Measurements from ENCODE around the gene ACO2. TPM values are rescaled to one million over a fixed set of nuclear protein-coding genes. Genes with fewer than 3 reads are reported as not detected.

ACO2 gene
- total RNA-seq, 1 experiment from 2014 or later = 66.6 TPM

GRCh38 chr22:41507330-41508063 lies 38.6 kb downstream of the ACO2 start:
- H3K56ac ChIP-seq (ENCODE audit: insufficient read length, low read depth, low read length) = no peak overlapping the region
- DNase-seq = no peak
- no peak overlapping the region for H3K4ac ChIP-seq (ENCODE audit: low read depth, low read length)
- Mint-ChIP-seq H3K4me1 (peaks cover 7 to 11% of the 10 kb centered on the region in 2 experiments), H3K27ac (peak overlapping the region in 2 of 3 experiments; percentile 34 to 91; a peak in 3 of 7 replicates), H3K27me3 (ENCODE audit: low read depth) (no peaks in the 10 kb centered on the region), H3K4me3 (no peak overlapping the region), H3K36me3 (ENCODE audit: insufficient read depth in 1 of 3, low read depth in 3 of 3) (peaks cover 20 to 41% (median 25%) of the 10 kb centered on the region in 3 experiments; a peak in 6 of 7 replicates), H3K9me3 (no peaks in the 10 kb centered on the region)
- H2BK20ac ChIP-seq (ENCODE audit: low read depth, low read length, poor library complexity, severe bottlenecking) = no peak overlapping the region
- no peak overlapping the region for H3K27ac ChIP-seq (ENCODE audit: insufficient read length, low read depth, low read length)
- no peak overlapping the region for H2AFZ ChIP-seq (ENCODE audit: low read length)
- H3K79me2 ChIP-seq (ENCODE audit: insufficient read depth, low read length) = no peaks in the 10 kb centered on the region
- TF ChIP-seq, protein P1, sequence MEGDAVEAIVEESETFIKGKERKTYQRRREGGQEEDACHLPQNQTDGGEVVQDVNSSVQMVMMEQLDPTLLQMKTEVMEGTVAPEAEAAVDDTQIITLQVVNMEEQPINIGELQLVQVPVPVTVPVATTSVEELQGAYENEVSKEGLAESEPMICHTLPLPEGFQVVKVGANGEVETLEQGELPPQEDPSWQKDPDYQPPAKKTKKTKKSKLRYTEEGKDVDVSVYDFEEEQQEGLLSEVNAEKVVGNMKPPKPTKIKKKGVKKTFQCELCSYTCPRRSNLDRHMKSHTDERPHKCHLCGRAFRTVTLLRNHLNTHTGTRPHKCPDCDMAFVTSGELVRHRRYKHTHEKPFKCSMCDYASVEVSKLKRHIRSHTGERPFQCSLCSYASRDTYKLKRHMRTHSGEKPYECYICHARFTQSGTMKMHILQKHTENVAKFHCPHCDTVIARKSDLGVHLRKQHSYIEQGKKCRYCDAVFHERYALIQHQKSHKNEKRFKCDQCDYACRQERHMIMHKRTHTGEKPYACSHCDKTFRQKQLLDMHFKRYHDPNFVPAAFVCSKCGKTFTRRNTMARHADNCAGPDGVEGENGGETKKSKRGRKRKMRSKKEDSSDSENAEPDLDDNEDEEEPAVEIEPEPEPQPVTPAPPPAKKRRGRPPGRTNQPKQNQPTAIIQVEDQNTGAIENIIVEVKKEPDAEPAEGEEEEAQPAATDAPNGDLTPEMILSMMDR (conservative IDR thresholded peaks at IDR 0.05) = no peak
- no peak overlapping the region for H2BK120ac ChIP-seq (ENCODE audit: low read depth, low read length, poor library complexity, severe bottlenecking)
- H2BK15ac ChIP-seq (ENCODE audit: low read depth, low read length) = no peak overlapping the region
- no peaks in the 10 kb centered on the region for H3K23me2 ChIP-seq (ENCODE audit: insufficient read length, low read depth, low read length, poor library complexity, severe bottlenecking)
- no peak overlapping the region for H3K14ac ChIP-seq (ENCODE audit: insufficient read depth, low read length)
- no peak overlapping the region for H3K18ac ChIP-seq (ENCODE audit: insufficient read length, low read depth, low read length)
- H3K79me1 ChIP-seq (ENCODE audit: insufficient read depth, low read depth, low read length, poor library complexity, severe bottlenecking) = no peaks in the 10 kb centered on the region
- no peak overlapping the region for H3T11ph ChIP-seq (ENCODE audit: low read length)
- no peak overlapping the region for H4K5ac ChIP-seq (ENCODE audit: insufficient read length, low read depth, low read length)
- WGBS (ENCODE audit: extremely low coverage, insufficient read length, low lambda C conversion rate) = no CpG with 5 or more reads among the region's 23 CpGs
- H2BK12ac ChIP-seq (ENCODE audit: insufficient read length, low read depth, low read length) = no peak overlapping the region
- no peak overlapping the region for H4K8ac ChIP-seq (replicated peaks; ENCODE audit: insufficient read length, low read depth, low read length)
- no peak overlapping the region for H4K91ac ChIP-seq (ENCODE audit: insufficient read length, low read depth, low read length)
- no peak overlapping the region for H2BK5ac ChIP-seq (ENCODE audit: insufficient read length, low read length)
- no peak overlapping the region for H2AK5ac ChIP-seq (ENCODE audit: insufficient read length, low read length)
- H3K23ac ChIP-seq (ENCODE audit: insufficient read length, low read depth, low read length) = no peak overlapping the region
- no peak overlapping the region for H3K9ac ChIP-seq (ENCODE audit: extremely low read depth, insufficient read length, low read length)
- H3K4me1 ChIP-seq (ENCODE audit: insufficient read depth, low read length) = no peaks in the 10 kb centered on the region; the same call in 1 of the 2 replicates
- no peaks in the 10 kb centered on the region for H3K27me3 ChIP-seq (ENCODE audit: insufficient read depth, low read length)
- no peaks in the 10 kb centered on the region for H4K20me1 ChIP-seq (ENCODE audit: control insufficient read depth, insufficient read depth, insufficient read length)
- no peak overlapping the region for H3K4me2 ChIP-seq (ENCODE audit: insufficient read depth, insufficient read length, low read length)
- H3K9me3 ChIP-seq (ENCODE audit: control insufficient read depth, low read depth, low read length) = no peaks in the 10 kb centered on the region

Data from H9 (cell line).